ENCODE measurements around the gene PLCXD1.

Gene PLCXD1

GRCh38 chrX:352181-352580, 71.0 kb downstream of the PLCXD1 start:
- Mint-ChIP-seq H3K36me3 (ENCODE audit: low read depth) (peaks cover 38% of the 10 kb centered on the region), H3K9me3 (no peaks in the 10 kb centered on the region), H3K4me1 (ENCODE audit: low read depth) (peaks cover 12% of the 10 kb centered on the region), H3K27ac (no peak overlapping the region), H3K4me3 (no peak overlapping the region), H3K27me3 (no peaks in the 10 kb centered on the region)
- no peak for DNase-seq

- Mint-ChIP-seq H3K4me3 (no peak overlapping the region), H3K4me1 (ENCODE audit: low read depth) (peaks cover 18% of the 10 kb centered on the region), H3K9me3 (peaks cover 3% of the 10 kb centered on the region), H3K27me3 (no peaks in the 10 kb centered on the region), H3K36me3 (ENCODE audit: low read depth) (peaks cover 44% of the 10 kb centered on the region), H3K27ac (no peak overlapping the region)
- DNase-seq = no peak
Observed at GRCh38 chrX:352582-353314, 71.6 kb downstream of the PLCXD1 start.

All from activated T-cell treated with anti-CD3 and anti-CD28 coated beads, Interleukin-2, amount 50 U/mL, for 24 hours (primary cell).